HepG2 (cell line): ENCODE data around the gene TOMM22. TPM values are rescaled to one million over a fixed set of nuclear protein-coding genes. Genes with fewer than 3 reads are reported as not detected.
A peak's percentile ranks its signal among the peaks of the same experiment; 100 is the strongest.

Source experiments
- CEBPZ ChIP-seq: IDR thresholded peaks from 2 replicates; pipeline ENCODE4 v1.6.1; 2012; ENCODE audit warnings: low read length, improper control_type of control experiment
- DMAP1 ChIP-seq: IDR thresholded peaks from 2 replicates; pipeline ENCODE4 v1.6.1; 2016
- HNRNPH1 ChIP-seq: fragments of 200-400 bp; formaldehyde crosslinking; optimal IDR thresholded peaks from 2 replicates; pipeline ENCODE3; 2017; ENCODE audit warnings: mild to moderate bottlenecking, low read depth, low read length
- MED8 ChIP-seq: sonication (generic); formaldehyde crosslinking; IDR thresholded peaks from 2 replicates; pipeline ENCODE4 v1.8.1; 2023; ENCODE audit warnings: mild to moderate bottlenecking, missing genetic modification reagents; ENCODE audit not compliant: insufficient replicate concordance
- MTF1 ChIP-seq: sonication (generic); formaldehyde crosslinking; IDR thresholded peaks from 2 replicates; pipeline ENCODE4 v1.5.0; 2020; ENCODE audit warnings: missing genetic modification reagents
- NKX3-1 ChIP-seq: sonication (generic); formaldehyde crosslinking; IDR thresholded peaks from 2 replicates; pipeline ENCODE4 v1.5.0; 2020; ENCODE audit warnings: missing genetic modification reagents
- NR2C2 ChIP-seq: sonication (generic); formaldehyde crosslinking; IDR thresholded peaks from 2 replicates; pipeline ENCODE4 v1.4.0; 2020; ENCODE audit warnings: missing genetic modification reagents, mild to moderate bottlenecking, moderate library complexity, borderline replicate concordance
- RARA ChIP-seq: IDR thresholded peaks from 2 replicates; pipeline ENCODE4 v1.6.1; 2016; ENCODE audit warnings: missing genetic modification reagents, missing compliant biosample characterization
- YEATS2 ChIP-seq: sonication (generic); formaldehyde crosslinking; IDR thresholded peaks from 2 replicates; pipeline ENCODE4 v1.4.0; 2020; ENCODE audit warnings: missing genetic modification reagents, borderline replicate concordance
- ZNF143 ChIP-seq: sonication (generic); formaldehyde crosslinking; IDR thresholded peaks from 2 replicates; pipeline ENCODE4 v1.4.0; 2020; ENCODE audit warnings: missing genetic modification reagents
- ZNF777 ChIP-seq: sonication (generic); formaldehyde crosslinking; IDR thresholded peaks from 2 replicates; pipeline ENCODE4 v1.4.0; 2020; ENCODE audit warnings: missing genetic modification reagents
- polyA plus RNA-seq, 8 experiments: library from polyadenylated mRNA; depleted of rRNA in 3 of 8; stranded (reverse) in 7 of 8; unstranded in 1 of 8; fragments of >200 nt; fragmentation: Illumina TruSeq in 4 of 8; extraction: Trizol in 4 of 8; gene quantifications; 2 replicates each; pipeline versions ENCODE4 v1.2.1 to v1.2.3, GENCODE V29; 2011 to 2016; ENCODE audit warnings: low read depth in 4 of 8, missing spikeins in 1 of 8, mixed read lengths in 1 of 8; ENCODE audit not compliant: insufficient read depth in 1 of 8
- total RNA-seq, 5 experiments: library from RNA; depleted of rRNA; stranded (reverse); fragments of >200 nt; fragmentation: Illumina TruSeq; extraction: Trizol; gene quantifications; 2 replicates each; pipeline ENCODE4 v1.2.3, GENCODE V29; 2016; ENCODE audit warnings: low read depth in 1 of 5
- TF ChIP-seq, protein P1 (sequence below): sonication (generic); formaldehyde crosslinking; IDR thresholded peaks from 2 replicates; pipeline ENCODE4 v1.4.0; 2020; ENCODE audit warnings: mild to moderate bottlenecking, missing genetic modification reagents
- TF ChIP-seq, protein P2 (sequence below): IDR thresholded peaks from 2 replicates; pipeline ENCODE4 v1.6.1; 2016; ENCODE audit warnings: missing compliant biosample characterization, missing genetic modification reagents, borderline replicate concordance
- TF ChIP-seq, protein P3 (sequence below): sonication (generic); formaldehyde crosslinking; IDR thresholded peaks from 2 replicates; pipeline ENCODE4 v1.4.0; 2020; ENCODE audit warnings: missing genetic modification reagents
- TF ChIP-seq, protein P4 (sequence below): sonication (generic); formaldehyde crosslinking; IDR thresholded peaks from 2 replicates; pipeline ENCODE4 v1.4.0; 2020; ENCODE audit warnings: missing genetic modification reagents

TOMM22 gene
- total and polyA plus RNA-seq, 2 of the 13 experiments (the other 11 are each of a cell fraction or from before 2014, with no cell fraction given): 46.9 to 118 TPM

- TF ChIP-seq, protein P1, sequence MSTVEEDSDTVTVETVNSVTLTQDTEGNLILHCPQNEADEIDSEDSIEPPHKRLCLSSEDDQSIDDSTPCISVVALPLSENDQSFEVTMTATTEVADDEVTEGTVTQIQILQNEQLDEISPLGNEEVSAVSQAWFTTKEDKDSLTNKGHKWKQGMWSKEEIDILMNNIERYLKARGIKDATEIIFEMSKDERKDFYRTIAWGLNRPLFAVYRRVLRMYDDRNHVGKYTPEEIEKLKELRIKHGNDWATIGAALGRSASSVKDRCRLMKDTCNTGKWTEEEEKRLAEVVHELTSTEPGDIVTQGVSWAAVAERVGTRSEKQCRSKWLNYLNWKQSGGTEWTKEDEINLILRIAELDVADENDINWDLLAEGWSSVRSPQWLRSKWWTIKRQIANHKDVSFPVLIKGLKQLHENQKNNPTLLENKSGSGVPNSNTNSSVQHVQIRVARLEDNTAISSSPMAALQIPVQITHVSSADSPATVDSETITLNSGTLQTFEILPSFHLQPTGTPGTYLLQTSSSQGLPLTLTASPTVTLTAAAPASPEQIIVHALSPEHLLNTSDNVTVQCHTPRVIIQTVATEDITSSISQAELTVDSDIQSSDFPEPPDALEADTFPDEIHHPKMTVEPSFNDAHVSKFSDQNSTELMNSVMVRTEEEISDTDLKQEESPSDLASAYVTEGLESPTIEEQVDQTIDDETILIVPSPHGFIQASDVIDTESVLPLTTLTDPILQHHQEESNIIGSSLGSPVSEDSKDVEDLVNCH: no peak
- peak; percentile 68 for TF ChIP-seq CEBPZ
- no peak; the same call in 1 of the 2 replicates for TF ChIP-seq NR2C2 (CRISPR knock-in tag)
- no peak for TF ChIP-seq MED8 (CRISPR knock-in tag)
- 0 out of 2 replicates have a peak, but pooled peaks have one; percentile 17 for TF ChIP-seq DMAP1
- 0 out of 2 replicates have a peak, but pooled peaks have one; percentile 5 for TF ChIP-seq ZNF143
- TF ChIP-seq YEATS2 (CRISPR knock-in tag): no peak
- TF ChIP-seq RARA: no peak
- TF ChIP-seq HNRNPH1: no peak
- TF ChIP-seq ZNF777 (CRISPR knock-in tag): no peak
- 0 out of 2 replicates have a peak, but pooled peaks have one; percentile 43 for TF ChIP-seq NKX3-1 (CRISPR knock-in tag)
- TF ChIP-seq, protein P2, sequence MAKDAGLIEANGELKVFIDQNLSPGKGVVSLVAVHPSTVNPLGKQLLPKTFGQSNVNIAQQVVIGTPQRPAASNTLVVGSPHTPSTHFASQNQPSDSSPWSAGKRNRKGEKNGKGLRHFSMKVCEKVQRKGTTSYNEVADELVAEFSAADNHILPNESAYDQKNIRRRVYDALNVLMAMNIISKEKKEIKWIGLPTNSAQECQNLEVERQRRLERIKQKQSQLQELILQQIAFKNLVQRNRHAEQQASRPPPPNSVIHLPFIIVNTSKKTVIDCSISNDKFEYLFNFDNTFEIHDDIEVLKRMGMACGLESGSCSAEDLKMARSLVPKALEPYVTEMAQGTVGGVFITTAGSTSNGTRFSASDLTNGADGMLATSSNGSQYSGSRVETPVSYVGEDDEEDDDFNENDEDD: peak; percentile 85
- TF ChIP-seq, protein P3, sequence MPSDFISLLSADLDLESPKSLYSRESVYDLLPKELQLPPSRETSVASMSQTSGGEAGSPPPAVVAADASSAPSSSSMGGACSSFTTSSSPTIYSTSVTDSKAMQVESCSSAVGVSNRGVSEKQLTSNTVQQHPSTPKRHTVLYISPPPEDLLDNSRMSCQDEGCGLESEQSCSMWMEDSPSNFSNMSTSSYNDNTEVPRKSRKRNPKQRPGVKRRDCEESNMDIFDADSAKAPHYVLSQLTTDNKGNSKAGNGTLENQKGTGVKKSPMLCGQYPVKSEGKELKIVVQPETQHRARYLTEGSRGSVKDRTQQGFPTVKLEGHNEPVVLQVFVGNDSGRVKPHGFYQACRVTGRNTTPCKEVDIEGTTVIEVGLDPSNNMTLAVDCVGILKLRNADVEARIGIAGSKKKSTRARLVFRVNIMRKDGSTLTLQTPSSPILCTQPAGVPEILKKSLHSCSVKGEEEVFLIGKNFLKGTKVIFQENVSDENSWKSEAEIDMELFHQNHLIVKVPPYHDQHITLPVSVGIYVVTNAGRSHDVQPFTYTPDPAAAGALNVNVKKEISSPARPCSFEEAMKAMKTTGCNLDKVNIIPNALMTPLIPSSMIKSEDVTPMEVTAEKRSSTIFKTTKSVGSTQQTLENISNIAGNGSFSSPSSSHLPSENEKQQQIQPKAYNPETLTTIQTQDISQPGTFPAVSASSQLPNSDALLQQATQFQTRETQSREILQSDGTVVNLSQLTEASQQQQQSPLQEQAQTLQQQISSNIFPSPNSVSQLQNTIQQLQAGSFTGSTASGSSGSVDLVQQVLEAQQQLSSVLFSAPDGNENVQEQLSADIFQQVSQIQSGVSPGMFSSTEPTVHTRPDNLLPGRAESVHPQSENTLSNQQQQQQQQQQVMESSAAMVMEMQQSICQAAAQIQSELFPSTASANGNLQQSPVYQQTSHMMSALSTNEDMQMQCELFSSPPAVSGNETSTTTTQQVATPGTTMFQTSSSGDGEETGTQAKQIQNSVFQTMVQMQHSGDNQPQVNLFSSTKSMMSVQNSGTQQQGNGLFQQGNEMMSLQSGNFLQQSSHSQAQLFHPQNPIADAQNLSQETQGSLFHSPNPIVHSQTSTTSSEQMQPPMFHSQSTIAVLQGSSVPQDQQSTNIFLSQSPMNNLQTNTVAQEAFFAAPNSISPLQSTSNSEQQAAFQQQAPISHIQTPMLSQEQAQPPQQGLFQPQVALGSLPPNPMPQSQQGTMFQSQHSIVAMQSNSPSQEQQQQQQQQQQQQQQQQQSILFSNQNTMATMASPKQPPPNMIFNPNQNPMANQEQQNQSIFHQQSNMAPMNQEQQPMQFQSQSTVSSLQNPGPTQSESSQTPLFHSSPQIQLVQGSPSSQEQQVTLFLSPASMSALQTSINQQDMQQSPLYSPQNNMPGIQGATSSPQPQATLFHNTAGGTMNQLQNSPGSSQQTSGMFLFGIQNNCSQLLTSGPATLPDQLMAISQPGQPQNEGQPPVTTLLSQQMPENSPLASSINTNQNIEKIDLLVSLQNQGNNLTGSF (CRISPR knock-in tag): no peak
- TF ChIP-seq, protein P4, sequence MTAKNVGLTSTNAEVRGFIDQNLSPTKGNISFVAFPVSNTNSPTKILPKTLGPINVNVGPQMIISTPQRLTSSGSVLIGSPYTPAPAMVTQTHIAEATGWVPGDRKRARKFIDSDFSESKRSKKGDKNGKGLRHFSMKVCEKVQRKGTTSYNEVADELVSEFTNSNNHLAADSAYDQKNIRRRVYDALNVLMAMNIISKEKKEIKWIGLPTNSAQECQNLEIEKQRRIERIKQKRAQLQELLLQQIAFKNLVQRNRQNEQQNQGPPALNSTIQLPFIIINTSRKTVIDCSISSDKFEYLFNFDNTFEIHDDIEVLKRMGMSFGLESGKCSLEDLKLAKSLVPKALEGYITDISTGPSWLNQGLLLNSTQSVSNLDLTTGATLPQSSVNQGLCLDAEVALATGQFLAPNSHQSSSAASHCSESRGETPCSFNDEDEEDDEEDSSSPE (CRISPR knock-in tag): peak; percentile 93
- no peak for TF ChIP-seq MTF1 (CRISPR knock-in tag)
Measured at GRCh38 chr22:38705235-38706100, 23.7 kb downstream of the TOMM22 start, which contains the start of gene GTPBP1 (continued).
